ENCODE measurements around the gene KRTAP10-1. TPM values are rescaled to one million over a fixed set of nuclear protein-coding genes. Genes with fewer than 3 reads are reported as not detected.

The KRTAP10-1 gene
- total RNA-seq, 1 donor: not detected

GRCh38 chr21:44520326-44521300, 19.4 kb downstream of the KRTAP10-1 start:
- no peaks in the 10 kb centered on the region for H3K4me1 ChIP-seq (ENCODE audit: insufficient read depth, low read length)
- no peaks in the 10 kb centered on the region for H3K27me3 ChIP-seq (ENCODE audit: insufficient read depth, low read length)
- no peaks in the 10 kb centered on the region for H3K9me3 ChIP-seq (ENCODE audit: low read depth, low read length)
- no peak overlapping the region for H3K4me3 ChIP-seq (ENCODE audit: low read length)

- H3K27me3 ChIP-seq (ENCODE audit: insufficient read depth, low read length): no peaks in the 10 kb centered on the region
These were observed 20.4 kb downstream of the KRTAP10-1 start for GRCh38 chr21:44519346-44520325.

GRCh38 chr21:44518686-44519085, 21.3 kb downstream of the KRTAP10-1 start:
- H3K27me3 ChIP-seq (ENCODE audit: insufficient read depth, low read length): no peaks in the 10 kb centered on the region
- no peak overlapping the region for H3K4me3 ChIP-seq (ENCODE audit: low read length)
- H3K4me1 ChIP-seq (ENCODE audit: insufficient read depth, low read length): no peaks in the 10 kb centered on the region
- no peaks in the 10 kb centered on the region for H3K9me3 ChIP-seq (ENCODE audit: low read depth, low read length)

More at GRCh38 chr21:44519346-44520325, 20.4 kb downstream of the KRTAP10-1 start:
- no peaks in the 10 kb centered on the region for H3K4me1 ChIP-seq (ENCODE audit: insufficient read depth, low read length)
- H3K4me3 ChIP-seq (ENCODE audit: low read length): no peak overlapping the region
- no peaks in the 10 kb centered on the region for H3K9me3 ChIP-seq (ENCODE audit: low read depth, low read length)

GRCh38 chr21:44517175-44517899, 22.7 kb downstream of the KRTAP10-1 start:
- Histone ChIP-seq H3K27me3 (ENCODE audit: insufficient read depth, low read length) (no peaks in the 10 kb centered on the region), H3K9me3 (ENCODE audit: low read depth, low read length) (no peaks in the 10 kb centered on the region), H3K4me3 (ENCODE audit: low read length) (no peak overlapping the region), H3K4me1 (ENCODE audit: insufficient read depth, low read length) (no peaks in the 10 kb centered on the region)

- Histone ChIP-seq H3K9me3 (ENCODE audit: low read depth, low read length) (no peaks in the 10 kb centered on the region), H3K4me3 (ENCODE audit: low read length) (no peak overlapping the region), H3K4me1 (ENCODE audit: insufficient read depth, low read length) (no peaks in the 10 kb centered on the region), H3K27me3 (ENCODE audit: insufficient read depth, low read length) (no peaks in the 10 kb centered on the region)
These were observed 23.2 kb downstream of the KRTAP10-1 start for GRCh38 chr21:44516828-44517174.

GRCh38 chr21:44516342-44516741, 23.7 kb downstream of the KRTAP10-1 start:
- H3K4me1 ChIP-seq (ENCODE audit: insufficient read depth, low read length): no peaks in the 10 kb centered on the region
- no peak overlapping the region for H3K4me3 ChIP-seq (ENCODE audit: low read length)
- no peaks in the 10 kb centered on the region for H3K27me3 ChIP-seq (ENCODE audit: insufficient read depth, low read length)
- no peaks in the 10 kb centered on the region for H3K9me3 ChIP-seq (ENCODE audit: low read depth, low read length)

- Histone ChIP-seq H3K4me3 (ENCODE audit: low read length) (no peak overlapping the region), H3K9me3 (ENCODE audit: low read depth, low read length) (no peaks in the 10 kb centered on the region), H3K4me1 (ENCODE audit: insufficient read depth, low read length) (peaks cover 4% of the 10 kb centered on the region), H3K27me3 (ENCODE audit: insufficient read depth, low read length) (no peaks in the 10 kb centered on the region)
These were observed 24.4 kb downstream of the KRTAP10-1 start for GRCh38 chr21:44515359-44516165.

GRCh38 chr21:44514746-44515358, 25.1 kb downstream of the KRTAP10-1 start:
- Histone ChIP-seq H3K9me3 (ENCODE audit: low read depth, low read length) (no peaks in the 10 kb centered on the region), H3K27me3 (ENCODE audit: insufficient read depth, low read length) (no peaks in the 10 kb centered on the region), H3K4me3 (ENCODE audit: low read length) (no peak overlapping the region), H3K4me1 (ENCODE audit: insufficient read depth, low read length) (peaks cover 10% of the 10 kb centered on the region)

- H3K4me1 ChIP-seq (ENCODE audit: insufficient read depth, low read length): peaks cover 10% of the 10 kb centered on the region
- no peaks in the 10 kb centered on the region for H3K27me3 ChIP-seq (ENCODE audit: insufficient read depth, low read length)
- H3K4me3 ChIP-seq (ENCODE audit: low read length): no peak overlapping the region
- no peaks in the 10 kb centered on the region for H3K9me3 ChIP-seq (ENCODE audit: low read depth, low read length)
These were observed 25.8 kb downstream of the KRTAP10-1 start for GRCh38 chr21:44514218-44514520.

- Histone ChIP-seq H3K9me3 (ENCODE audit: low read depth, low read length) (no peaks in the 10 kb centered on the region), H3K4me3 (ENCODE audit: low read length) (no peak overlapping the region), H3K4me1 (ENCODE audit: insufficient read depth, low read length) (peaks cover 10% of the 10 kb centered on the region), H3K27me3 (ENCODE audit: insufficient read depth, low read length) (no peaks in the 10 kb centered on the region)
These were observed 26.4 kb downstream of the KRTAP10-1 start for GRCh38 chr21:44513389-44514217.

GRCh38 chr21:44512496-44513388, 27.3 kb downstream of the KRTAP10-1 start:
- Histone ChIP-seq H3K9me3 (ENCODE audit: low read depth, low read length) (no peaks in the 10 kb centered on the region), H3K4me1 (ENCODE audit: insufficient read depth, low read length) (peaks cover 10% of the 10 kb centered on the region), H3K4me3 (ENCODE audit: low read length) (no peak overlapping the region), H3K27me3 (ENCODE audit: insufficient read depth, low read length) (no peaks in the 10 kb centered on the region)

- H3K4me3 ChIP-seq (ENCODE audit: low read length): no peak overlapping the region
- H3K9me3 ChIP-seq (ENCODE audit: low read depth, low read length): no peaks in the 10 kb centered on the region
- peaks cover 10% of the 10 kb centered on the region for H3K4me1 ChIP-seq (ENCODE audit: insufficient read depth, low read length)
- no peaks in the 10 kb centered on the region for H3K27me3 ChIP-seq (ENCODE audit: insufficient read depth, low read length)
These were observed 28.1 kb downstream of the KRTAP10-1 start for GRCh38 chr21:44511938-44512275.
